Fibroblast of villous mesenchyme (primary cell): ENCODE measurements around the gene ZNF33B. TPM values are rescaled to one million over a fixed set of nuclear protein-coding genes. Genes with fewer than 3 reads are reported as not detected.
"Not testable (repeated sequence)": the region's sequence is repeated elsewhere in the genome, so short reads cannot be mapped to it uniquely, and the experiment has no call there.

Experiments used
- DNase-seq: peaks from one replicate; pipeline ENCODE4 v3.0.0-alpha.2; 2010; ENCODE audit warnings: low read depth
- H3K4me3 ChIP-seq: 2 replicates; pipeline ENCODE4 v1.5.1; 2011; ENCODE audit warnings: low read depth, mild to moderate bottlenecking, low read length
- CTCF ChIP-seq: IDR thresholded peaks from 2 replicates; pipeline ENCODE4 v1.5.1; 2012; ENCODE audit warnings: low read depth, mild to moderate bottlenecking, low read length; ENCODE audit not compliant: insufficient read depth
- total RNA-seq: library from RNA; depleted of rRNA; stranded (reverse); fragments of >200 nt; gene quantifications from 2 replicates; pipeline ENCODE4 v1.2.3, GENCODE V29; 2012

Gene ZNF33B
- total RNA-seq, 1 donor = 7.8 TPM

- no peak overlapping the region for H3K4me3 ChIP-seq
- DNase-seq = no peak
- TF ChIP-seq CTCF = no peak
Observed at GRCh38 chr10:42583828-42584227, 54.5 kb downstream of the ZNF33B start.

DNA sequence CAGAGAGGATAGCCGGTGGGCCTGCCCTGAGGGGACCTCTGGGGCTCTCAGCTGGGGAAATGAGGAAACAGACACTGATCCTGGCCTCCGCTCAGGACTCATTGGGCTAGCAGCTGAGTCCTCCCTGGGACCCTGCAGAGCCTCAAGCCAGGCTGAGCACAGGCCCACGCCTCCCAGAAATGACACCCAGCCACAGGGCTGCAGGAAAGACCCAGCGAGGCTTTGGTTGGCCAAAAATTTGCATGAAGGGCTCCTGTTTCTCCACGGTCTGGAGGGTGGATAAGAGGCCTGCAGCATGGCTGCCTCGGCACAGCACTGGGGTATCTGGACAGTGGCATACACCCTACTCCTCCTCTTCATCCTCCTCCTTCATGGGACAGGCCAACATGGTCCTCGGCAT is 60.4 kb downstream of the ZNF33B start:
- no peak for TF ChIP-seq CTCF
- no peak overlapping the region for H3K4me3 ChIP-seq
- DNase-seq = no peak

DNA sequence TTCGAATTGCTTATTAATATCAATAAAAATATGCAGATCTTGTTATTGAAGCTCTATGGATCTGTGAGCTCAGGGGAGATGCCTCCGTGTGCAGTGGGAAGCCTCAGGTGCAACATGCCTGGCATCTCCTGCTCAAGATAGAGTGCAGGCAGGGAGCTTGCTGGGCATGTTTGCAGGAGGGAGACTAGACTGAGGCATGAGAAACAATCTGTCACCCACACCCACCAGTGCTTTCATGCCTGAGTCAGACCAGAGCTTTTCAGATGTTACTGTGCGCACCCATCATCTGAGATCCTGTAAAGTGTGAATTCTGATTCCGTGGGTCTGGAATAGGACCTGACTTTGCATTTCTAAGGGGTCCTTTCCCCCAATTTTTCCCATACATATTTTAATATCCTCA is 62.0 kb downstream of the ZNF33B start:
- no peak for DNase-seq
- H3K4me3 ChIP-seq = no peak overlapping the region
- no peak for TF ChIP-seq CTCF

GRCh38 chr10:42574336-42574735 is 64.0 kb downstream of the ZNF33B start:
- no peak overlapping the region for H3K4me3 ChIP-seq
- no peak for TF ChIP-seq CTCF
- DNase-seq = no peak

- no peak for DNase-seq
- H3K4me3 ChIP-seq = no peak overlapping the region
- TF ChIP-seq CTCF = no peak
Observed at GRCh38 chr10:42556931-42557330, 81.4 kb downstream of the ZNF33B start.

DNA sequence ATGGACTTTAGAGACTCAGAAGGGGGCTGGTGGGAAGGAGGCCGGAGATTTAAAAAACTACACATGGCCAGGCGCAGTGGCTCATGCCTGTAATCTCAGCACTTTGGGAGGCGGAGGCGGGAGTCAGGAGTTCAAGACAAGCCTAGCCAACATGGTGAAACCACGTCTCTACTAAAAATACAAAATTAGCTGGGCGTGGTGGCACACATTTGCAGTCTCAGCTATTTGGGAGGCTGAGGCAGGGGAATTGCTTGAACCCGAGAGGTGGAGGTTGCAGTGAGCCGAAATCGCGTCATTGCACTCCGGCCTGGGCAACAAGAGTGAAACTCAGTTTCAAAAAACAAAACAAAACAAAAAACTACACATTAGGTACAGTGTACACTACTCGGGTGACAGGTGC is 84.8 kb downstream of the ZNF33B start:
- H3K4me3 ChIP-seq, DNase-seq: not testable (repeated sequence)

DNA sequence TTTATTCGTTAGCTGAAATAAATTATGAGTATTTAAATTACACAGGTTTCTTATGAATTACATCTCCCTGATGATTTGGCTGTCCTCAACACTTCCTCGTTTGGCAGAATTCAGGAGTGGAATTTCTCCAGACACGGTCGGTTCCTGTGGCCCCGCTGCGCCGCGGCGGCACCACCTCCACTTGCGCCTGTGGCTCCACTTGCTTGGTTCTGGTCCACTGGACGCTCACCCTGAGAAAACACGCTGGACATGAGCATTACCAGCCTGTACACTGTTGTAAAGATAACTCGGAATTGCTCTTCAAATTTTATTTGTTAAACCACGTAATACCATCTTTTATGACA is 85.3 kb downstream of the ZNF33B start:
- no peak for TF ChIP-seq CTCF
- no peak for DNase-seq

More for the DNA sequence above, 85.3 kb downstream of the ZNF33B start:
- H3K4me3 ChIP-seq = peak overlapping the region; percentile 63
